ENCODE results near the gene PTPRT.

The PTPRT gene

DNA sequence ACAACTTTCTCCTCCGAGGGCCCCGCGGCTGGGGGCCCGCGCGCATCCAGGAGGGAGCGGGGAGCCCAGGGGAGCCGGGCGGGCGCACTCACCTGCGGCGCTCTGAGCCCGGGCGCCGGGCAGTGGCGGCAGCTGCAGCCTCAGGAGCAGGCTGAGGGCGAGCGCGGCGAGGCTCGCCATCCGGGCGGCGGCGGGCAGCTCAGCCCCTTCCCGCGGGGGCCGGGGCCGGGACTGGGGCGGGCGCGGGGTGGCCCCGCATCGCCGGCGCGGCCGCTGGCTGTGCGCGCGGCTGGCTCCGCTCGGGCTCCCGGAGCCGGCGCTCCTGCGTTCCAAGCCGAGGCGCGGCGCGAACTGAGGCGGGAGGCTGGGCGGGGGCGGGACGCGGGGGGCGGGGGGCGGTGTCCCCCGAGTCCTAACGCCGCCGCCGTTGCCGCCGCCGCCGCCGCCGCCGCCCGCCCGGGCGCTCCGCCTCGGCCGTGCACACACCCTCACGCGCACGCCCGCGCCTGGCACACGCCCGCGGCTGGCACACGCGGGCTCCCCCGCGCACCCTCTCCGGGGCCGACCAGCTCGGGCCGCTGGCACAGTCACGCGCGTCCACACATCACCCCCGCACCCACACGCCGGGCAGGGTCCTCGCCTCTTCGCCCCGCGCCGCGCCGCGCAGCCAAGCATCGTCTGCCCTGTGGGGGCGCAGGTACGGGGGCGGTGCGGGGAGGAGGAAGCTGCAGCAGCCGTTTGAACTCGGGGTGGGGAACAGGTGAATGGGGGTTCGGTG, at the start of gene PTPRT:
PTPRT (minus strand) TSS at position 353 of the 778 bp plus-strand sequence; CDS start at position 180, 173 bp downstream.
- H3K79me2 ChIP-seq (ENCODE audit: insufficient read depth, low read length), result no peaks in the 10 kb centered on the region
- no peaks in the 10 kb centered on the region for H3F3A ChIP-seq (ENCODE audit: insufficient read depth)
- no peaks in the 10 kb centered on the region; the same call in 1 of the 2 replicates for H4K20me1 ChIP-seq (ENCODE audit: low read depth, low read length)
- no peaks in the 10 kb centered on the region for H3K27me3 ChIP-seq (ENCODE audit: low read length)
- H3K27ac ChIP-seq (ENCODE audit: low read depth, low read length), result no peak within 1 kb of the TSS
- no peaks in the 10 kb centered on the region for H3K36me3 ChIP-seq (ENCODE audit: low read length)
- no peak within 1 kb of the TSS for H3K9ac ChIP-seq (ENCODE audit: low read length)
- H3K9me2 ChIP-seq (replicated peaks; ENCODE audit: insufficient read depth, low read length), result no peaks in the 10 kb centered on the region
- H3K4me2 ChIP-seq (ENCODE audit: low read depth, low read length, poor library complexity, severe bottlenecking), result no peak within 1 kb of the TSS
- H3K9me3 ChIP-seq (ENCODE audit: insufficient read depth, low read length), result no peaks in the 10 kb centered on the region
- no peak within 1 kb of the TSS for H3K4me3 ChIP-seq (ENCODE audit: insufficient read depth, low read length, poor library complexity, severe bottlenecking)
- H2AFZ ChIP-seq (ENCODE audit: low read depth, low read length, severe bottlenecking), result no peak within 1 kb of the TSS
- no peak for TF ChIP-seq CTCF (IDR thresholded peaks at IDR 0.05; ENCODE audit: insufficient read depth, low read length, poor library complexity, severe bottlenecking)
- no peak for TF ChIP-seq EZH2phosphoT487 (conservative IDR thresholded peaks at IDR 0.05; ENCODE audit: low read length)

- Histone ChIP-seq H2AFZ (ENCODE audit: low read depth, low read length, severe bottlenecking) (no peak overlapping the region), H3K79me2 (ENCODE audit: insufficient read depth, low read length) (no peaks in the 10 kb centered on the region), H3K9ac (ENCODE audit: low read length) (no peak overlapping the region), H3K4me2 (ENCODE audit: low read depth, low read length, poor library complexity, severe bottlenecking) (no peak overlapping the region), H3K9me2 (replicated peaks; ENCODE audit: insufficient read depth, low read length) (no peaks in the 10 kb centered on the region), H4K20me1 (ENCODE audit: low read depth, low read length) (no peaks in the 10 kb centered on the region), H3K4me3 (ENCODE audit: insufficient read depth, low read length, poor library complexity, severe bottlenecking) (no peak overlapping the region), H3F3A (ENCODE audit: insufficient read depth) (no peaks in the 10 kb centered on the region), H3K27ac (ENCODE audit: low read depth, low read length) (no peak overlapping the region), H3K9me3 (ENCODE audit: insufficient read depth, low read length) (no peaks in the 10 kb centered on the region), H3K27me3 (ENCODE audit: low read length) (no peaks in the 10 kb centered on the region), H3K36me3 (ENCODE audit: low read length) (no peaks in the 10 kb centered on the region)
- TF ChIP-seq EZH2phosphoT487 (conservative IDR thresholded peaks at IDR 0.05; ENCODE audit: low read length), result no peak
- no peak for TF ChIP-seq CTCF (IDR thresholded peaks at IDR 0.05; ENCODE audit: insufficient read depth, low read length, poor library complexity, severe bottlenecking)
Measured at GRCh38 chr20:43238833-43239232, 49.1 kb upstream of the PTPRT start.

- no peaks in the 10 kb centered on the region for H3K9me3 ChIP-seq (ENCODE audit: insufficient read depth, low read length)
- no peak for TF ChIP-seq CTCF (IDR thresholded peaks at IDR 0.05; ENCODE audit: insufficient read depth, low read length, poor library complexity, severe bottlenecking)
- no peak for TF ChIP-seq EZH2phosphoT487 (conservative IDR thresholded peaks at IDR 0.05; ENCODE audit: low read length)
- no peaks in the 10 kb centered on the region for H3F3A ChIP-seq (ENCODE audit: insufficient read depth)
- no peak overlapping the region for H3K4me3 ChIP-seq (ENCODE audit: insufficient read depth, low read length, poor library complexity, severe bottlenecking)
- no peaks in the 10 kb centered on the region for H3K79me2 ChIP-seq (ENCODE audit: insufficient read depth, low read length)
- no peak overlapping the region for H2AFZ ChIP-seq (ENCODE audit: low read depth, low read length, severe bottlenecking)
- H3K4me2 ChIP-seq (ENCODE audit: low read depth, low read length, poor library complexity, severe bottlenecking), result no peak overlapping the region
- H3K9me2 ChIP-seq (replicated peaks; ENCODE audit: insufficient read depth, low read length), result no peaks in the 10 kb centered on the region
- no peaks in the 10 kb centered on the region for H3K27me3 ChIP-seq (ENCODE audit: low read length)
- no peaks in the 10 kb centered on the region for H4K20me1 ChIP-seq (ENCODE audit: low read depth, low read length)
- no peak overlapping the region for H3K9ac ChIP-seq (ENCODE audit: low read length)
- H3K27ac ChIP-seq (ENCODE audit: low read depth, low read length), result no peak overlapping the region
- H3K36me3 ChIP-seq (ENCODE audit: low read length), result no peaks in the 10 kb centered on the region
Measured at GRCh38 chr20:43238266-43238665, 48.6 kb upstream of the PTPRT start.

Data from SU-DHL-6 (cell line).